HG03520 (cell line): Measurements from ENCODE around the gene IRF2BP1.
"Not testable (repeated sequence)": the region's sequence is repeated elsewhere in the genome, so short reads cannot be mapped to it uniquely, and the experiment has no call there.

ENCODE experiments used
- ATAC-seq: cut with Tn5 transposase; IDR thresholded peaks from one replicate; pipeline ENCODE4 v1.9.1; 2021; ENCODE audit warnings: mild to moderate bottlenecking, moderate library complexity; ENCODE audit not compliant: unreplicated experiment

The IRF2BP1 gene

GRCh38 chr19:45902651-45903625, 17.0 kb upstream of the IRF2BP1 start:
- ATAC-seq = peak; percentile 76

- no peak for ATAC-seq
These were observed 16.1 kb upstream of the IRF2BP1 start, which contains the start of gene MYPOP for GRCh38 chr19:45901912-45902650. Gene MYPOP, minus strand, starts transcription at chr19:45902613. Its CDS starts 840 bp downstream, at chr19:45901773.

- no peak for ATAC-seq
These were observed 15.5 kb upstream of the IRF2BP1 start for GRCh38 chr19:45901432-45901911.

DNA sequence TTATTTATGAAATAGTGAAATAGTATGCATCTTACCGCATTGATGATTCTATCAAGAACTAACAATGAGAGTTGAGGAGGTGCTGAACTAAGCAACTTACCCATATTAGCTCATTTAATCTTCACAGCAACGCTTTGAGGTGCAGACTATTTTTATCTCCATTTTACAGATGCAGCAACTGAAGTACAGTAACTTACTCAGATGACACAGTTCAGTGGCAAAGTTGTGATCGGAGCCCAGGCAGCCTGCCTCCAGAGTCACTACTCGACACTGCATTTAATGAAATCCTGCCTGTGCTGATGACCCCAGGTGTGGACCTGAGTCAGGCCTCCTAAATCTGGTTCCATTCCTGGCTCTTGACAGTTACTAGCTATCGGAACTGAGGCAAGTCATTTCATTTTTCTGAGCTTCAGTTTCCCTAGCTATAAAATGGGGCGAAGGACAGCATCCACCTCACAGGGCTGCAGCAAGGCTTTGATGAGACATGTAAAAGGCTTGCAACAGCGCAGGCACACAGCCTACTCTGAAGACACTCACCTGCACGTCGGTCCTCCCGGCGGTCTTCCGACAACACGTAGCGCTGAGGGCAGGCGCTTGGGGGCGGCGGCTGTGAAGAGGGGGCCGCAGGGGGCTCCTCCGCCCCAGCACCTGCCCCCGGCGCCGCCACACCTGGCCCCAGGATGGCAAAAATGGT, 14.9 kb upstream of the IRF2BP1 start:
- ATAC-seq = no peak

DNA sequence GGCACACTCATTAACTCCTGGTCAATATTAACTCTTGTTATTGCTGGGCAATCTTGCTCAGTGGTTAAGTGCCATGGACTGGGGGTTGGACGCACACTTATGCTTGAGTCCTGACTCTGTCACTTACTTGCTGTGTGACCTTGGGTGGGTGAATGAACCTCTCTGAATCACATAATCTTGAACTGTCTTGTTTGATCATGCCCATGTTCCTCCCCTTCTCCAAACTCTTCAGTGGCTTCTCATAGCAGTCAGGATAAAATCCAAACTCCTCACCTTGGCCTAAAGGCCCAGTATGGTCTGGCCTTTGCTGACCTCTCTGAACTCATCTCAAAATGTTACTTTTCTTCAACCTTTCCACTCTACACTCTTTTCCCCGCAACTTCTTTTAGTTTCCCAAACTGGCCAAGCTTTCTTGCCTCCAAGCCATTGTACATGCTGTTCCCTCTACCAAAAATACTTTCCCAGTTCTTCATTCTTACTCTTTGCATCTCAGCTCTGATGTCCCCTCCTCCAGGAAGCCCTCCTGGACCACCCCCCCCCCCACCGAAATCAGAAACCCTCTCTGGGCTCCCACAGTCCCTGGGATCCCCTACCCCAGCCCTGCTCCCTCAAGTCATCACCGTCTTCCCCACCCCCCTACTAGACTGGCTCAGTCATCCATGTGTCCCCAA, 14.1 kb upstream of the IRF2BP1 start:
- no peak for ATAC-seq

DNA sequence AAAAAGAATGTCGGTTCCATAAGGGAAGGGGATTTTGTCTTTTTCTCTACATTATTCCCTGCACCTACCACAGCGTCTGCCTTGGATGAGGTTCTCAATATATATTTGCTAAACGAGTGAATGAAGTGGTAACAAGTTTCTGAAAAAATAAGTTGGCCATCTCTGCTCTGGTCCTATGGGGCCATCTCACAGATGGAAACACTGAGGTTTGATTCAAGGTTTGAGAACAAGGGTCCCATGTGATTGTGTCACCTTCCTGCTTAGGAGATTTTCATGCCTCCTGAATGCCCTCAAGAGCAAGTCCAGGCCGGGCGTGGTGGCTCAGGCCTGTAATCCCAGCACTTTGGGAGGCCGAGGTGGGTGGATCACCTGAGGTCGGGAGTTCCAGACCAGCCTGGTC, 13.3 kb upstream of the IRF2BP1 start:
- no peak for ATAC-seq

DNA sequence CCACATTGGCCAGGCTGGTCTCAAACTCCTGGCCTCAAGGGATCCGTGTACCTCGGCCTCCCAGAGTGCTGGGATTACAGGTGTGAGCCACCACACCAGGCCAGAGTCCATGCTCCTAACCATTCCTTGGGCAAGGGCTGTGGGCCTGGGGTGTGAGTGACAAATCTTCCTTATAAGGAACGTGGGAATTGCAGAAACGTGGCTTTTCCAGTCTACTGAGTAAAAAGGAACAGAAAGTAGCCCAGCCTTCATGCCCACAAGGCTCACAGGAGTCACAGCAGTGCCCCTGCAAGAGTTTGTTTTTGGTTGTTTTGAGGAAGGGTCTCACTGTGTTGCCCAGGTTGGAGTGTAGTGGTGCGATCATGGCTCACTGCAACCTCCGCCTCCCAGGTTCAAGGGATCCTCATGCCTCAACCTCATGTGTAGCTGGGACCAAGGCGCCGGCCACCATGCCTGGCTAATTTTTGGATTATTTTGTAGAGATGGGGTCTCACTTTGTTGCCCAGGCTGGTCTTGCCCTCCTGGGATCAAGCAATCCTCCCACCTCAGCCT, 11.4 kb upstream of the IRF2BP1 start:
- ATAC-seq = no peak

DNA sequence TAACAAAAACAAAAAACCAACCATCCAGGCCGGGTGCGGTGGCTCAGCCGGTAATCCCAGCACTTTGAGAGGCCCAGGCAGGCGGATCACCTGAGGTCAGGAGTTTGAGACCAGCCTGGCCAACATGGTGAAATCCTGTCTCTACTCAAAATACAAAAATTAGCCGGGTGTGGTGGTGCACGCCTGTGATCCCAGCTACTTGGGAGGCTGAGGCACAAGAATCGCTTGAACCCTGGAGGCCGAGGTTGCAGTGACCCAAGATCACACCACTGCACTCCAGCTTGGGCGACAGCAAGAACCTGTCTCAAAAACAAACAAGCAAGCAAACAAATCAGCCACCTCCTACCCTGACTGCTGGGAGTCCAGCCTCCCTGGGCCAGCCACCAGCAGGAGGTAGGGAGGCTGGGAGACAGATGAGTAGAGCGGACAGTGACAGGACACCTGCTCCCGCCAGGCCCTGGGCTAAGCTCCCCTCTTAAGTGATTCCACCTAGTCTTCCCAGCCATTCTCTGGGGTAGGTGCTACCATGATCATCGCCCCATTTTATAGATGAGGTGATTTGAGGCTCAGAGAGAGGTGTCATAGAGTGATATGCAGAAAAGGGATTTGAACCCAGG, 10.2 kb upstream of the IRF2BP1 start:
- not testable (repeated sequence) for ATAC-seq

DNA sequence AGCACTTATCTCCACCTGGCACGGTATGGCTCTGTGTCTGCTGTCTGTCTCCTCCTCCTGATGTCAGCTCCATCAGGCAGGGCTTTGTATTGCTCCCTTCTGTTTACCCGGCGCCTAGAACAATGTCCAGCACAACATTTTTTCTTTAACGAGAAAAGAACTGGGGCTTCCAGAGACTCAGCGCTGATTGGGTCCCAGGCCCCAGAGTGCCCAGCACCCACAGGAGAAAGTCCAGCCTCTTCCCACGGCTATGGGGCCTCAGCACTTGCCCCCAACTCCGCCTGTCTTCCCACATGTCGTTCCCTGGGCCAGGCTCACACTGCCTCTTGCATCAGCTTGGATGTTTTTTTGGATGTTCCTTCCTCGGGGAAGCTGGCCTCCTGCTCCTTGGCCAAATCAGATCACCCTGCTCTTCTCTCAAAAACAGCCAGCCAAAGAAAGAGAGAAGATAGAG, 9.6 kb upstream of the IRF2BP1 start:
- no peak for ATAC-seq

DNA sequence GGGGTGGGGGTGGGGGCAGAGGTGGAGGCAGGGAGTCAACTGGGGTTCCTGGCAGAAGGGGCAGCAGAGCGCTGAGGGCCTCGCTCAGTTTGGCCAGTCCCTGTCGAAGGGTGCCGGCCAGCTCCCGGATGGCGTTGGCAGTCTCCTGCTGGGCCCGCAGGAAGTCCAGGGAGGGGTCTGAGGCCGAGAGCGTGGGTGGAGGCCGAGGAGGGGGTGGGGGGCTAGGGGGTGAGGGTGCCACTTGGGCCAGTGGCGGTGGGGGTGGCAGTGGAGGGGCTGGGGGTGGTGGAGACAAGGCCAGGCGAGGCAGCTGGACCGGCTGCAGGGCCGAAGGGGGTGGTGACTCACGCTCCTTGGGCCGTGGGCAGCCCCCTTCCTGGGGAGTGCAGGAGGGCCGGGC, 4.9 kb upstream of the IRF2BP1 start:
- no peak for ATAC-seq

GRCh38 chr19:45889210-45889885, 3.4 kb upstream of the IRF2BP1 start:
- ATAC-seq = no peak

GRCh38 chr19:45887200-45887710, 1.3 kb upstream of the IRF2BP1 start:
- no peak for ATAC-seq

- ATAC-seq = peak; percentile 49
These were observed 672 bp upstream of the IRF2BP1 start for GRCh38 chr19:45886427-45887199.

DNA sequence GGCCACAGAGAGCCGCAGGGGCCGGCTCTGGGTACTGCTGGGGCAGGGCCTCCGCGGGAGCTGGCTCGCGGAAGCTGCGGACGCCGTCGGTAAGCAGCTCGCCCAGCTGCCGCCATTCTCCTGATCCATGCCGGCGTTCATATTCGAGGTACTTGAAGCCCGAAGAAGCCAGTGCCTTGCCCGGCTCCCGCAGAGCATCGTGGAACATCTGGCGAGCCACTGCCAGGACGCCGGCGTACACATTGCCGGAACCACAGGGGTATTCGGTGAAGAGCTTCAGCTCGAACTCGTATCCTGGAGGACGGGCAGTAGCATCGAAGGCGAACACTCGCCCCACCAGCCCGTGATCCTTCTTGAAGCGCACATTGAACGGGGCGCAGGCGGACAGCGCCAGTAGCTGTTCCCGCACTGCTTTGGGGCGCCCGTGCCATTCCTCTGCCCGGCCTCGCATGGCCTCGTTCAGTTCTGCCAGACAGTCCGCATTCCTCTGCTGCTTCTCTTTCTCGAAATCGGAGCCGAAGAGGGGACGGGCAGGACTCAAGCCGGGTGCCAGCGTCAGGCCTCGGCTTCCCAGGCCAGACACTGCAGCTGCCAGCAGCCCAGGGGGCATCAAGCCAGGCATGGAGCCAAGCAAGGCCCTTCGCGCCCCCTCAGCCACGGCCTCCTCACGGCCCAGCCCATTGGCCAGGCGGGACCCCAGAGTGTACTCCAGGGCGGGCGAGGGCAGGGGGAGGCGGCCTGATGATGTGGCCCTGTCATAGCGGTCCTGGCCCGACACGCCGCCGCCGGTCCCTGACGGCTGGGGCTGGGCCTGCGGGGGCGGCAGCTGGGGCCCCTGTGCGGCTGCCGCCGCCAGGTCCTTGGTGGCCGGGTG, 1.0 kb downstream of the IRF2BP1 start:
- no peak for ATAC-seq

DNA sequence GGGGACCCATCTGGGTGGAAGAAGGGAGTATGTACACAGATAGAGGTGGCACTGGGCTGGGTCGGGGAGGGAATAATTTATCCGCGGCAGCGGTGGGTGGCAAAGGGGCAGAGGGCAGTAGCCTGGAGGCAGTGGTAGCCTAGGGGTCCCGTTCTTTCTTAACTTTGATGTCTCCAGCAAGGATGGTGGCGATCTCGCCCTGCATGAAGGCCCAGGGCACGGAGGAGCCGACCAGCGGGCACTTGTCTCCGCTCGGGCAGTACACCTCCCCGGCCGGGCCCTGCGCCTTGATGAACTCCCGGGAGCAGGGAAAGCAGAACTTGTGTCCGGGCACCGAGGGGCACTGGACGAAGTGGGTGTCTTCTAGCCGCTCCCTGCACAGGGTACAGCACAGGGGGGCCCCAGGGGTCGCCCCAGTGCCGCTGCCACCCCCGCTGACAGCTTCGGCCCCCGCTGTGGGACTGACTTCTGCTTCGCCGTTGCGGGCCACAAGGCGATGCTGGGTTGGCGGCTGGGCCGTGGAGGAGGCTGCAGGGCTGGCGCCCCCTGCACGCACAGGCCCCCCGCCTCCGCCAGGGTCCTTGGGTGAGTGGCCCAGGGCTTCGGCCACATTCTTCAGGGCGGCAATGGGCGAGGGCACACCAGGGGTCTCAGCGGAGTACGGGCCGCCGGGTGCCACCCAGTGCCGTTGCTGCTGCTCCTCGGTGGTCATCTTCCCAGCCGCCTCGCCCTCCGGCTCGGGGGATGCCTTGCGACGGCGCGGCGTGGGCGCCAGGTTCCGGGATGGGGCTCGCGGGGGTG, 1.9 kb downstream of the IRF2BP1 start:
- no peak for ATAC-seq

DNA sequence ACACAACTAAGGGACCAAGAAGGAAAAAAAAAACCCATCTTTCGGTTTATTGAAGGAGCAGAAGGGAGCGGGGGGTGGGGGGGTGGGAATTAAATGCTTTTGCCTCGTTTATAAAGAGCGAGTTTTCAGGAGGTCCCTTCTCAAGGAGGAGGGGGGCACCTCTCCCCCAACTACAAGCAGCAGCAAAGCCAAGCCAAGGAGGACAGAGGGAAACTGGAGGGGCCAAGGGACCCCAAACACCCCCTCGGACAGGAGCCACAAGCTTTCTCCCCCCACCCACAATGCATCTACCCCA, 2.4 kb downstream of the IRF2BP1 start:
- no peak for ATAC-seq
